ENCODE results near the gene TMEM178B.

The TMEM178B gene

DNA sequence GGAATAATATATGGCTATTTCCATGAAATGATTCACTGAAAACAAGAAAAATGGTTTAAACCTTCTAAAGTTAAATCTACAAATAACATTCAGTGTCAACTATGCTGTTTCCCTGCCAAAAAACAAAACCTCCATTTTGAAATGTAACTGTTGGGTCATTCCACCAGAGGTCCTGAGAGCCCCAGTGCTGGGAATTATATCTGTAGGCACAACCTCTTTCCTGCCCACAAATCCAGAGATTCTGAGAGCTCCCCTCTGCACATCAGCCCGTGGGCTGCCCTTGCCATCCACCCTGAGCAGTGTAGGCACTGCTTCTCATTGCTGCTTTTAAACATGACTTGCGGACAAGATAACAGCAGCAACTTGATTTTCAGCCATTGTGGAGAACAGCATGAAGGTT is 198.6 kb downstream of the TMEM178B start:
- TF ChIP-seq ZNF677 (tag by site-specific recombination; IDR thresholded peaks at IDR 0.05) (no peak), GFI1B (tag by site-specific recombination; IDR thresholded peaks at IDR 0.05) (no peak), ZBTB1 (tag by site-specific recombination; IDR thresholded peaks at IDR 0.05) (no peak), KLF16 (tag by site-specific recombination; IDR thresholded peaks at IDR 0.05) (no peak), ZNF121 (tag by site-specific recombination; IDR thresholded peaks at IDR 0.05) (no peak), FEZF1 (tag by site-specific recombination; IDR thresholded peaks at IDR 0.05) (no peak), WT1 (tag by site-specific recombination; IDR thresholded peaks at IDR 0.05) (no peak), ZNF654 (tag by site-specific recombination; IDR thresholded peaks at IDR 0.05; ENCODE audit: low read depth) (no peak)
- TF ChIP-seq, protein P1, sequence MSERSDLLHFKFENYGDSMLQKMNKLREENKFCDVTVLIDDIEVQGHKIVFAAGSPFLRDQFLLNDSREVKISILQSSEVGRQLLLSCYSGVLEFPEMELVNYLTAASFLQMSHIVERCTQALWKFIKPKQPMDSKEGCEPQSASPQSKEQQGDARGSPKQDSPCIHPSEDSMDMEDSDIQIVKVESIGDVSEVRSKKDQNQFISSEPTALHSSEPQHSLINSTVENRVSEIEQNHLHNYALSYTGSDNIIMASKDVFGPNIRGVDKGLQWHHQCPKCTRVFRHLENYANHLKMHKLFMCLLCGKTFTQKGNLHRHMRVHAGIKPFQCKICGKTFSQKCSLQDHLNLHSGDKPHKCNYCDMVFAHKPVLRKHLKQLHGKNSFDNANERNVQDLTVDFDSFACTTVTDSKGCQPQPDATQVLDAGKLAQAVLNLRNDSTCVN (tag by site-specific recombination; optimal IDR thresholded peaks at IDR 0.05) = no peak
- H3K36me3 ChIP-seq (ENCODE audit: control insufficient read depth in 2 of 2, insufficient read depth in 1 of 2, low read length in 2 of 2) = no peaks in the 10 kb centered on the region
- H3K27ac ChIP-seq (ENCODE audit: extremely low read depth, low read depth, low read length) = no peak overlapping the region
- ChIA-PET CTCF (no interaction called here), POLR2A (no interaction called here)
- H3K9me3 ChIP-seq (ENCODE audit: control insufficient read depth, insufficient read depth, low read depth, low read length) = no peaks in the 10 kb centered on the region
- H3K4me3 ChIP-seq (ENCODE audit: low read depth, low read length) = no peak overlapping the region
- no peaks in the 10 kb centered on the region for H3K4me1 ChIP-seq (ENCODE audit: control insufficient read depth, insufficient read depth, low read length)

DNA sequence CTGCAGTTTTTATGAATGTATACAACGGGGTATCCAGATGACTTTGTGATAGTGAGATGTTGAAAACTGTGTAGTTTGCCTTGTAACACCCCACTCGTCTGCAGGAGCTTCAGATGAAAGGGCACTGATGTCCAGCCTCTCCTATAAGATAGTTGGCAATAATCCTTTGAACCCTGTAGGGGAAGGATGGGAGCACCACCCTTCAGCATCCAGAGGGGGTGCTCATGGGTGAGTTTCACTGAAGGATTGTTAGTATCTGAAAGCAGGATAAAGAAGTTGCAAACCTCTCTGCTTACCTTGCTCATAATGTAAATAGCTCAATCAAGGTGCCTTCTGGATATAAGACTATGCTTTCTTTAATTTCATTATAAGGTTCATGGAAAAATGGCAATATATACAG is 201.5 kb downstream of the TMEM178B start:
- Histone ChIP-seq H3K27ac (ENCODE audit: extremely low read depth, low read depth, low read length) (no peak overlapping the region), H3K9me3 (ENCODE audit: control insufficient read depth, insufficient read depth, low read depth, low read length) (no peaks in the 10 kb centered on the region), H3K4me3 (ENCODE audit: low read depth, low read length) (no peak overlapping the region), H3K36me3 (ENCODE audit: control insufficient read depth in 2 of 2, insufficient read depth in 1 of 2, low read length in 2 of 2) (no peaks in the 10 kb centered on the region), H3K4me1 (ENCODE audit: control insufficient read depth, insufficient read depth, low read length) (no peaks in the 10 kb centered on the region)
- ChIA-PET CTCF (interaction anchor here (0.5 to 1.8 kb wide), 5 partner anchors 13 to 1287 kb away, joined by 3 to 7 read pairs (median 4); no protein-coding TSS in a partner anchor), POLR2A (no interaction called here)
- no peak for TF ChIP-seq ZNF664 (tag by site-specific recombination; IDR thresholded peaks at IDR 0.05)
- TF ChIP-seq HIC1 (tag by site-specific recombination; IDR thresholded peaks at IDR 0.05) = no peak
- TF ChIP-seq ZNF341 (tag by site-specific recombination; IDR thresholded peaks at IDR 0.05; ENCODE audit: low read depth) = no peak
- no peak for TF ChIP-seq GLI4 (tag by site-specific recombination; IDR thresholded peaks at IDR 0.05)
- no peak for TF ChIP-seq ZNF324 (tag by site-specific recombination; IDR thresholded peaks at IDR 0.05)
- TF ChIP-seq KLF1 (tag by site-specific recombination; IDR thresholded peaks at IDR 0.05) = no peak
- no peak for TF ChIP-seq ZNF175 (tag by site-specific recombination; IDR thresholded peaks at IDR 0.05)
- TF ChIP-seq ZNF555 (tag by site-specific recombination; conservative IDR thresholded peaks at IDR 0.05) = no peak
- no peak for TF ChIP-seq TCF7L2 (IDR thresholded peaks at IDR 0.05; ENCODE audit: borderline replicate concordance, low read depth, low read length)
- TF ChIP-seq BCL6B (tag by site-specific recombination; IDR thresholded peaks at IDR 0.05) = no peak
- TF ChIP-seq ZNF10 (tag by site-specific recombination; IDR thresholded peaks at IDR 0.05) = no peak
- no peak for TF ChIP-seq ZBTB8A (tag by site-specific recombination; IDR thresholded peaks at IDR 0.05)
- TF ChIP-seq ELK4 (IDR thresholded peaks at IDR 0.05; ENCODE audit: borderline replicate concordance, low read depth, low read length) = no peak
